AG09309 (cell line): Measurements from ENCODE around the gene PROM2.

Source experiments
- DNase-seq: peaks from one replicate; pipeline ENCODE4 v3.0.0-alpha.2; 2010; ENCODE audit warnings: low read depth
- H3K4me3 ChIP-seq: 2 replicates; pipeline ENCODE4 v1.5.1; 2011; ENCODE audit warnings: mild to moderate bottlenecking, low read depth, low read length, moderate library complexity; ENCODE audit not compliant: control insufficient read depth
- CTCF ChIP-seq: IDR thresholded peaks from 2 replicates; pipeline ENCODE4 v1.5.1; 2011; ENCODE audit warnings: mild to moderate bottlenecking, low read depth, low read length, inconsistent platforms; ENCODE audit not compliant: insufficient read depth, control insufficient read depth; ENCODE audit errors: missing control alignments

Gene PROM2

GRCh38 chr2:95325590-95326432 is 51.6 kb downstream of the PROM2 start:
- DNase-seq: no peak
- no peak overlapping the region for H3K4me3 ChIP-seq
- no peak for TF ChIP-seq CTCF

GRCh38 chr2:95326433-95327140 is 52.3 kb downstream of the PROM2 start:
- DNase-seq: no peak
- no peak for TF ChIP-seq CTCF
- no peak overlapping the region for H3K4me3 ChIP-seq

GRCh38 chr2:95327861-95328260 is 53.6 kb downstream of the PROM2 start:
- no peak for TF ChIP-seq CTCF
- DNase-seq: no peak

GRCh38 chr2:95328358-95329125 is 54.3 kb downstream of the PROM2 start:
- TF ChIP-seq CTCF: no peak
- H3K4me3 ChIP-seq: no peak overlapping the region
- no peak for DNase-seq

More at GRCh38 chr2:95327861-95328260, 53.6 kb downstream of the PROM2 start:
- no peak overlapping the region for H3K4me3 ChIP-seq

- no peak overlapping the region for H3K4me3 ChIP-seq
- no peak for TF ChIP-seq CTCF
- DNase-seq: no peak
Measured at GRCh38 chr2:95329401-95329800, 55.2 kb downstream of the PROM2 start.
